Activated CD8-positive, alpha-beta T cell treated with anti-CD3 and anti-CD28 coated beads for 36 hours (primary cell): Measurements from ENCODE around the gene RBL1. TPM values are rescaled to one million over a fixed set of nuclear protein-coding genes. Genes with fewer than 3 reads are reported as not detected.
"Not testable (repeated sequence)": the region's sequence is repeated elsewhere in the genome, so short reads cannot be mapped to it uniquely, and the experiment has no call there.

Experiments
- ATAC-seq: fragments of 200-7000 bp; cut with Tn5 transposase; one replicate; pipeline ENCODE4 v1.10.0; 2021; ENCODE audit warnings: mild to moderate bottlenecking, moderate library complexity
- CTCF ChIA-PET: fragments of 350-600 bp; sonication (Branson Sonifier 250); formaldehyde crosslinking; loops from one replicate; lab custom pipeline; 2021; ENCODE audit warnings: antibody characterized with exemption; lab: Charles Lee
- POLR2A ChIA-PET: fragments of 350-600 bp; sonication (Branson Sonifier 250); formaldehyde crosslinking; loops from one replicate; lab custom pipeline; 2021; ENCODE audit warnings: antibody characterized with exemption; lab: Charles Lee
- DNase-seq: peaks from one replicate; pipeline ENCODE4 v3.0.0-alpha.2; 2020
- H3K27ac Mint-ChIP-seq: one replicate; pipeline ENCODE4 v1.8.0; 2021; ENCODE audit warnings: mild to moderate bottlenecking, mixed read lengths
- H3K27me3 Mint-ChIP-seq: one replicate; pipeline ENCODE4 v1.8.0; 2021; ENCODE audit warnings: mixed read lengths
- H3K36me3 Mint-ChIP-seq: one replicate; pipeline ENCODE4 v1.8.0; 2021; ENCODE audit warnings: low read depth, mixed read lengths
- H3K4me1 Mint-ChIP-seq: one replicate; pipeline ENCODE4 v1.8.0; 2021; ENCODE audit warnings: low read depth, mixed read lengths
- H3K4me3 Mint-ChIP-seq: one replicate; pipeline ENCODE4 v1.8.0; 2021; ENCODE audit warnings: mild to moderate bottlenecking, moderate library complexity, mixed read lengths
- H3K9me3 Mint-ChIP-seq: one replicate; pipeline ENCODE4 v1.8.0; 2021; ENCODE audit warnings: mixed read lengths
- intact Hi-C: fragments of 100-400 bp; cut with micrococcal nuclease; formaldehyde crosslinking; loops from one replicate; pipeline ENCODE4 v1.10.0; 2022
- total RNA-seq, 2 experiments: library from RNA; stranded (reverse); gene quantifications; one replicate each; pipeline ENCODE4 v1.2.3, GENCODE V29; 2021
- TF ChIP-seq, protein P1 (sequence below): fragments of 200-600 bp; IDR thresholded peaks from one replicate; pipeline ENCODE4 v1.8.0; 2022; ENCODE audit warnings: antibody characterized with exemption, mild to moderate bottlenecking

Gene RBL1
- total RNA-seq, 2 experiments from 2014 or later: 33.9 to 39.6 TPM

GRCh38 chr20:37077009-37077408, 18.8 kb downstream of the RBL1 start:
- ATAC-seq (no peak), DNase-seq (no peak)
- H3K27me3 Mint-ChIP-seq: no peaks in the 10 kb centered on the region
- no peak overlapping the region for H3K27ac Mint-ChIP-seq
- peaks cover 50% of the 10 kb centered on the region for H3K36me3 Mint-ChIP-seq
- intact Hi-C loops: no loop called here
- peaks cover 31% of the 10 kb centered on the region for H3K4me1 Mint-ChIP-seq
- H3K9me3 Mint-ChIP-seq: peaks cover 5% of the 10 kb centered on the region
- no peak overlapping the region for H3K4me3 Mint-ChIP-seq
- ChIA-PET POLR2A (interaction anchor here (0.6 to 7.2 kb wide), 4 partner anchors 9 to 73 kb away, joined by 3 to 48 read pairs (median 3); partner anchors contain the start of gene RBL1), CTCF (no interaction called here)
- TF ChIP-seq, protein P1, sequence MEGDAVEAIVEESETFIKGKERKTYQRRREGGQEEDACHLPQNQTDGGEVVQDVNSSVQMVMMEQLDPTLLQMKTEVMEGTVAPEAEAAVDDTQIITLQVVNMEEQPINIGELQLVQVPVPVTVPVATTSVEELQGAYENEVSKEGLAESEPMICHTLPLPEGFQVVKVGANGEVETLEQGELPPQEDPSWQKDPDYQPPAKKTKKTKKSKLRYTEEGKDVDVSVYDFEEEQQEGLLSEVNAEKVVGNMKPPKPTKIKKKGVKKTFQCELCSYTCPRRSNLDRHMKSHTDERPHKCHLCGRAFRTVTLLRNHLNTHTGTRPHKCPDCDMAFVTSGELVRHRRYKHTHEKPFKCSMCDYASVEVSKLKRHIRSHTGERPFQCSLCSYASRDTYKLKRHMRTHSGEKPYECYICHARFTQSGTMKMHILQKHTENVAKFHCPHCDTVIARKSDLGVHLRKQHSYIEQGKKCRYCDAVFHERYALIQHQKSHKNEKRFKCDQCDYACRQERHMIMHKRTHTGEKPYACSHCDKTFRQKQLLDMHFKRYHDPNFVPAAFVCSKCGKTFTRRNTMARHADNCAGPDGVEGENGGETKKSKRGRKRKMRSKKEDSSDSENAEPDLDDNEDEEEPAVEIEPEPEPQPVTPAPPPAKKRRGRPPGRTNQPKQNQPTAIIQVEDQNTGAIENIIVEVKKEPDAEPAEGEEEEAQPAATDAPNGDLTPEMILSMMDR: no peak

GRCh38 chr20:37075932-37076685, 19.7 kb downstream of the RBL1 start:
- TF ChIP-seq, protein P1: no peak
- Mint-ChIP-seq H3K4me1 (peaks cover 37% of the 10 kb centered on the region), H3K36me3 (peaks cover 53% of the 10 kb centered on the region), H3K4me3 (no peak overlapping the region), H3K9me3 (peaks cover 5% of the 10 kb centered on the region), H3K27me3 (no peaks in the 10 kb centered on the region), H3K27ac (no peak overlapping the region)
- ATAC-seq (no peak), DNase-seq (no peak)
- POLR2A ChIA-PET: interaction anchor here (1.3 to 7.2 kb wide), 2 partner anchors 10 to 18 kb away, joined by 3 to 48 read pairs; partner anchors contain the start of gene RBL1
- intact Hi-C loops: no loop called here
- CTCF ChIA-PET: no interaction called here

- peak overlapping the region; percentile 80 for H3K27ac Mint-ChIP-seq
- H3K36me3 Mint-ChIP-seq: peaks cover 41% of the 10 kb centered on the region
- peaks cover 5% of the 10 kb centered on the region for H3K9me3 Mint-ChIP-seq
- H3K4me1 Mint-ChIP-seq: peaks cover 29% of the 10 kb centered on the region
- no peaks in the 10 kb centered on the region for H3K27me3 Mint-ChIP-seq
- TF ChIP-seq, protein P1: no peak
- H3K4me3 Mint-ChIP-seq: no peak overlapping the region
- intact Hi-C loops: no loop called here
- ATAC-seq: no peak
- ChIA-PET POLR2A (interaction anchor here (0.6 to 1.9 kb wide), 3 partner anchors 16 to 23 kb away, joined by 3 to 13 read pairs (median 3); partner anchors contain the start of gene RBL1), CTCF (interaction anchor here (0.9 to 1.0 kb wide), 2 partner anchors 11 to 153 kb away, joined by 3 to 5 read pairs; no protein-coding TSS in a partner anchor)
- no peak for DNase-seq
These were observed 23.3 kb downstream of the RBL1 start for GRCh38 chr20:37072293-37073196.

DNA sequence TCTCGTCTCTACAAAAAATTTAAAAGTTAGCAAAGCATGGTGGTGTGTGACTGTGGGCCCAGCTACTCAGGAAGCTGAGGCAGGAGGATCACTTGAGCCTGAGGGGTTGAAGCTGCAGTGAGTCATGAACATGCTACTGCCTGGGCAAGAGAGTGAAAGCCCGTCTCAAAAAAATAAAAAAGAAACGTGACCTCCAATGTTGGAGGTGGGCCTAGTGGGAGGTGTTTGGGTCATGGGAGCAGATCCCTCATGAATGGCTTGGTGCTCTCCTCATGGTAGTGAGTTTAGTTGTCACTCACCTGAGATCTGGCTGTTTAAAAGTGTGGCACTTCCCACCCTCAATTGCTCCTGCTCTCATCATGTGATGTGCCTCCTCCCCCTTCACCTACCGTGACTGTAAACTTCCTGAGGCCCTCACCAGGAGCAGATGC, 24.3 kb downstream of the RBL1 start:
- Mint-ChIP-seq H3K36me3 (peaks cover 46% of the 10 kb centered on the region), H3K27ac (peak overlapping the region; percentile 80), H3K4me3 (peak overlapping the region; percentile 26), H3K4me1 (peaks cover 24% of the 10 kb centered on the region), H3K27me3 (no peaks in the 10 kb centered on the region), H3K9me3 (peaks cover 5% of the 10 kb centered on the region)
- CTCF ChIA-PET: no interaction called here
- ATAC-seq: peak; percentile 95
- peak; percentile 58 for DNase-seq
- POLR2A ChIA-PET: no interaction called here
- intact Hi-C loops: no loop called here
- TF ChIP-seq, protein P1: no peak

DNA sequence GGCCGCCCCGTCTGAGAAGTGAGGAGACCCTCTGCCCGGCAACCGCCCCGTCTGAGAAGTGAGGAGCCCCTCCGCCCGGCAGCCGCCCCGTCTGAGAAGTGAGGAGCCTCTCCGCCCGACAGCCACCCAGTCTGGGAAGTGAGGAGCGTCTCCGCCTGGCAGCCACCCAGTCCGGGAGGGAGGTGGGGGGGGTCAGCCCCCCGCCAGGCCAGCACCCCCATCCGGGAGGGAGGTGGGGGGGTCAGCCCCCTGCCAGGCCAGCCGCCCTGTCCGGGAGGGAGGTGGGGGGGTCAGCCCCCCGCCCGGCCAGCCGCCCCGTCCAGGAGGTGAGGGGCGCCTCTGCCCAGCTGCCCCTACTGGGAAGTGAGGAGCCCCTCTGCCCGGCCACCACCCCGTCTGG, 26.2 kb downstream of the RBL1 start:
- POLR2A ChIA-PET, H3K9me3 Mint-ChIP-seq, intact Hi-C loops, H3K4me3 Mint-ChIP-seq, CTCF ChIA-PET, H3K27me3 Mint-ChIP-seq, ATAC-seq, DNase-seq, H3K27ac Mint-ChIP-seq: not testable (repeated sequence)
- H3K36me3 Mint-ChIP-seq: peaks cover 44% of the 10 kb centered on the region
- peaks cover 21% of the 10 kb centered on the region for H3K4me1 Mint-ChIP-seq
